Stimulated activated CD8-positive, alpha-beta memory T cell treated with anti-CD3 and anti-CD28 coated beads, Interleukin-7, amount 100 ng/mL, for 4 hours (primary cell): ENCODE measurements around the gene ZNF536.
"Not testable (repeated sequence)": the region's sequence is repeated elsewhere in the genome, so short reads cannot be mapped to it uniquely, and the experiment has no call there.

Experiments used
- DNase-seq, 2 donors: peaks; one replicate each; pipeline ENCODE4 v3.0.0-alpha.2; 2020; ENCODE audit warnings: low read depth in 2 of 2

Gene ZNF536

GRCh38 chr19:30419568-30420180 is 47.5 kb downstream of the ZNF536 start:
- no peak for DNase-seq

GRCh38 chr19:30420316-30420715 is 48.1 kb downstream of the ZNF536 start:
- no peak for DNase-seq

DNA sequence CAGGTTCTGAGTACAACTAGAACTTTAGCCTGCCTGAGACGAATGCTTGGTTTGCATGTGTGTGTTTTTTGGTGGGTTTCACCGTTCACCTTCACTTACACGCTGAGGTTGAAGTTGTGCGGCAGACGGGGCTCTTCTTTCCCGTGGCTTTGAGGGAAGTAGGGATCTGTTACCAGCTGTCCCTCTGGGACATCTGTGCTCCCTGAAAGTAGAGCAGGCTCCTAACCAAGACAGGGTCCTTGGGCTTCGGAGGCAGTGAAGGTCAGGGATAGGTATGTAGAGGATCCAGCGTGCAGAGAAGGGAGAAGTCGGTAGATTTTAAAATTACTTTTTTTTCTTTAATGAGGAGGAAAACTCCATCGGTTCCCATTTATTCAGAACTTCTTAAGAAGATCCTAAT is 48.7 kb downstream of the ZNF536 start:
- no peak for DNase-seq

GRCh38 chr19:30421571-30421970 is 49.4 kb downstream of the ZNF536 start:
- no peak for DNase-seq

DNA sequence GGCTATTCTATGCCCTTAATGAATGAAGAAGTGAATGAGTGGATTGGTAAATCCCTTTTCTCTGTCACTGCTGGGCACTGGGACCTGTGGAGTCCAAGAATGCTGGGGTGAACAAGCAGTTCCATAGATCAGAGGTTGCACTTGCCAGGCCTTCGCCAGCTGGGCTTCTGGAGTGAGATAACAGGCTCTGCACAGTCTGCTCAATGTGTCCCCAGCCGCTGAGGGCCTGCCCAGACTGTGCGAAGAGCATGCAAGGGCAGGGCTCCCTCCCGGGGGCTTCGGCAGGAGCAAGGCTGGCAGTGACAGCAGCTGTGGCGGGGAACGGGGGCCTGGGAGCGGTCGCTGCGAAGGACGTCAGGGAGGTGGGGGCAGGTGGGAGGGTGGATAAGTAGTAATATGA is 51.3 kb downstream of the ZNF536 start:
- DNase-seq, result no peak

GRCh38 chr19:30425885-30426838 is 54.0 kb downstream of the ZNF536 start:
- DNase-seq, result no peak

DNA sequence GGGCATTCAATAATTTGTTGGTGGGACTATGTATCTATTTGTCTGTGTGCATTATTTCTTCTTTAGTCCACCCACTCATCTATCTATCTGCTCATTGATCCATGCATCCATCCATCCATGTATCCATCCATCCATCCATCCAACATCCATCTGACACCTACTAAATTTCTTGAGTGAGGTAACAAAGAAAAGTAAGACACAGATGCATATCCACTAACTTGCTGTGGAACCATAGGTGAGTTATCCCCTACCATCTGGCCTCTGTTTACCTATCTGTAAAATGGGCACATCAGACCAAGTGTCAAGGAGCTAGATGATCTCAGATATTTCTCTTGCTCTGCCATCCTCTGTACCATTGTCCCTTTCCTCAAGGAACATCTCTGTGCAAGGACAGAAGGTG is 54.7 kb downstream of the ZNF536 start:
- DNase-seq, result no peak

- no peak for DNase-seq
Measured at GRCh38 chr19:30428092-30428680, 56.0 kb downstream of the ZNF536 start.

GRCh38 chr19:30428844-30429243 is 56.7 kb downstream of the ZNF536 start:
- DNase-seq, result no peak

GRCh38 chr19:30430206-30430734 is 58.1 kb downstream of the ZNF536 start:
- DNase-seq, result no peak

GRCh38 chr19:30431591-30431990 is 59.4 kb downstream of the ZNF536 start:
- no peak for DNase-seq

DNA sequence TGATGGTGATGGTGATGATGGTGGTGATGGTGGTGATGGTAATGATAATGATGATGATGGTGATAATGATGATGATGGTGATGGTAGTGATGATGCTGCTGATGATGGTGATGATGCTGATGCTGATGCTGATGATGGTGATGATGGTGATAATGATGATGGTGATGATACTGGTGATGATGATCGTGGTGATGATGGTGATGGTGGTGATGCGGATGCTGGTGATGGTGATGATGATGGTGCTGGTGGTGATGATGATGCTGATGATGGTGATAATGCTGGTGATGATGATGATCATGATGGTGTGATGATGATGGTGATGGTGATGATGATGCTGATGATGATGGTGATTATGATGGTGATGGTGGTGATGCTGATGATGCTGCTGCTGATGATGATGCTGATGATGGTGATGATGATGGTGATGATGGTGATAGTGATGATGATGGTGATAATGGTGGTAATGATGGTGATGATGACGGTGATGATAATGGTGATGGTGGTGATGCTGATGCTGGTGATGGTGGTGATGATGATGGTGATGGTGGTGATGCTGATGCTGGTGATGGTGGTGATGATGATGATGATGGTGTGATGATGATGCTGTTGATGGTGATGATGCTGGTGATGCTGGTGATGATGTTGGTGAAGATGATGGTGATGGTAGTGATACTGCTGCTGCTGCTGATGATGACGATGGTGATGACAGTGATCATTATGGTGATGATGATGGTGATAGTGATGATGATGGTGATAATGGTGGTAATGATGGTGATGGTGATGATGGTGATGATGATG is 62.8 kb downstream of the ZNF536 start:
- DNase-seq, result no peak

DNA sequence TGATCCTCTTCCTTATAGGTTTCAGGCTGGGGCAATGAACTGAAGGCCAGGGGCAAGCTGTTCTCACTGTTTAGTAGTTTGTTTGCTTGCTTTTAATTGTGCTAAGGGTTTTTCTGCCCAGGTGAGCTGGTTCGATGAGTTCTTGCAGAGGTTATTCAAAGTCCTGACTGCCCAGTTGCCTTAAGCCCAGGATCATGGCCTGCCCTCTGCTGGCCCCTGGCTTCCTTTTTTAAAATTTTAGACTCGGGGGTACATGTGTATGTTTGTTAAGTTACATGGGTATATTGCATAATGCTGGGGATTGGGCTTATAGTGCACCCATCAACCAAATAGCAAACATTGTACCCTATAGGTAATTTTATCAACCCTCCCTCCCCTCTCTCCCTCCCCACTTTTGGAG is 65.7 kb downstream of the ZNF536 start:
- DNase-seq, result no peak

DNA sequence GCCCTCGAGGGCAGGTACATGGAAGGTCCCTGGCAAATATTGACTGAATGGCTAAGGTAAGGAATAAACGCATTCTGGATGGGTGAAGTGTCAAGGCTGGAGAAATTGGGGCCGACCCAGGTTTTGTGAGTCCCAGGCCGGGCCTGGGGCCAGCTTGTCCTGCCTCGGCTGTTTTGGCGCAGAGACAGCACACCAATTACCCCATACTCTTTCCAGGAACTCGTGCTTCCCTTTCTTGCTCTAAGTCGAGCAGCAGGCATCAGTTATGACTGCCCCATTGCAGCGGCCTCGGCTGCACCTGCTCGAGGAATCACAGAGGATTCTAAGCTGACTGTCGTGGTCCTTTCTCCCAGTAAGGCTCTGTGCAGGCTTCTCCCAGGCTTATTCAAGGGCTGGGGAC is 67.1 kb downstream of the ZNF536 start:
- DNase-seq, result no peak

GRCh38 chr19:30441011-30441410 is 68.8 kb downstream of the ZNF536 start:
- DNase-seq, result no peak

- DNase-seq, result no peak
Measured at GRCh38 chr19:30442674-30443073, 70.5 kb downstream of the ZNF536 start.

DNA sequence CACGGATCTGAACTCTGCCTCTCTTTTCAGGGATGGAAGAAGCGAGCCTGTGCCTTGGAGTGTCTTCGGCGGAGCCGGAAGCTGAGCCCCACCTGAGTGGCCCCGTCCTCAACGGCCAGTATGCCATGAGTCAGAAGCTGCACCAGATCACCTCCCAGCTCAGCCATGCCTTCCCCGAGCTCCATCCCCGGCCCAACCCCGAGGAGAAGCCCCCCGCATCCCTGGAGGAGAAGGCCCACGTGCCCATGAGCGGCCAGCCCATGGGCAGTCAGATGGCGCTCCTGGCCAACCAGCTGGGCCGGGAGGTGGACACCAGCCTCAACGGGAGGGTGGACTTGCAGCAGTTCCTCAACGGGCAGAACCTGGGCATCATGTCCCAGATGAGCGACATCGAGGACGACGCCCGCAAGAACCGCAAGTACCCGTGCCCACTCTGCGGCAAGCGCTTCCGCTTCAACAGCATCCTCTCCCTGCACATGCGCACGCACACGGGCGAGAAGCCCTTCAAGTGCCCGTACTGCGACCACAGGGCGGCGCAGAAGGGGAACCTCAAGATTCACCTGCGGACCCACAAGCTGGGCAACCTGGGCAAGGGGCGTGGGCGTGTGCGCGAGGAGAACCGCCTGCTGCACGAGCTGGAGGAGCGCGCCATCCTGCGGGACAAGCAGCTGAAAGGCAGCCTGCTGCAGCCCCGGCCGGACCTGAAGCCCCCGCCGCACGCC is 71.5 kb downstream of the ZNF536 start:
- no peak for DNase-seq

DNA sequence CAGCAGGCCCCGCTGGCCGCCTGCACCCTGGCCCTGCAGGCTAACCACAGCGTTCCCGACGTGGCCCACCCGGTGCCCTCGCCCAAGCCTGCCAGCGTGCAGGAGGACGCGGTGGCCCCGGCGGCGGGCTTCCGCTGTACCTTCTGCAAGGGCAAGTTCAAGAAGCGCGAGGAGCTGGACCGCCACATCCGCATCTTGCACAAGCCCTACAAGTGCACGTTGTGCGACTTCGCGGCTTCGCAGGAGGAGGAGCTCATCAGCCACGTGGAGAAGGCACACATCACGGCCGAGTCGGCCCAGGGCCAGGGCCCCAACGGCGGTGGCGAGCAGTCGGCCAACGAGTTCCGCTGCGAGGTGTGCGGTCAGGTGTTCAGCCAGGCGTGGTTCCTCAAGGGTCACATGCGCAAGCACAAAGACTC is 72.1 kb downstream of the ZNF536 start:
- DNase-seq, result no peak

DNA sequence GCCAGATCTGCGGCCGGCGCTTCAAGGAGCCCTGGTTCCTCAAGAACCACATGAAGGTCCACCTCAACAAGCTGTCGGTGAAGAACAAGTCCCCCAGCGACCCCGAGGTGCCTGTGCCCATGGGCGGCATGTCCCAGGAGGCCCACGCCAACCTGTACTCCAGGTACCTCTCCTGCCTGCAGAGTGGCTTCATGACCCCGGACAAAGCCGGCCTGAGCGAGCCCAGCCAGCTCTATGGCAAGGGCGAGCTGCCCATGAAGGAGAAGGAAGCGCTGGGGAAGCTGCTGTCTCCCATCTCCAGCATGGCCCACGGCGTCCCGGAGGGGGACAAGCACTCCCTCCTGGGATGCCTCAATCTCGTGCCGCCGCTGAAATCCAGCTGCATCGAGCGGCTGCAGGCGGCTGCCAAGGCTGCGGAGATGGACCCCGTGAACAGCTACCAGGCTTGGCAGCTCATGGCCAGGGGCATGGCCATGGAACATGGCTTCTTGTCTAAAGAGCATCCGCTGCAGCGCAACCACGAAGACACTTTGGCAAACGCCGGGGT is 72.6 kb downstream of the ZNF536 start:
- no peak for DNase-seq

DNA sequence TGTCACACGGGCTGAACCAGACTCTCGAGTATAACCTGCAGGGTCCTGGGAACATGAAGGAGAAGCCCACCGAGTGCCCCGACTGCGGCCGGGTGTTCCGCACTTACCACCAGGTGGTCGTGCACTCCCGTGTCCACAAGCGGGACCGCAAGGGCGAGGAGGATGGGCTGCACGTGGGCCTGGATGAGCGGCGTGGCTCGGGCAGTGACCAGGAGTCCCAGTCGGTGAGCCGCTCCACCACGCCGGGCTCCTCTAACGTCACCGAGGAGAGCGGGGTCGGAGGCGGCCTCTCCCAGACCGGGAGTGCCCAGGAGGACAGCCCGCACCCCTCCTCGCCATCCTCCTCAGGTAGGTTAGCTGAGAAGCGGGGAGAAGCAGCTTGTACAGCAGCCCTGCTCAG is 73.2 kb downstream of the ZNF536 start:
- DNase-seq, result no peak

GRCh38 chr19:30446120-30446519 is 73.9 kb downstream of the ZNF536 start:
- DNase-seq, result not testable (repeated sequence)
